Duodenal mucosa (tissue), 2 donors: Measurements from ENCODE around the gene TBX10.

Experiments used
- H3K27ac ChIP-seq: one replicate; pipeline ENCODE4 v1.7.0; 2013; ENCODE audit warnings: low read depth, low read length
- H3K27me3 ChIP-seq, 2 donors: one replicate each; pipeline ENCODE4 v1.7.0; 2013; ENCODE audit warnings: low read length in 2 of 2, control low read depth in 1 of 2; ENCODE audit not compliant: insufficient read depth in 2 of 2, control insufficient read depth in 1 of 2
- H3K36me3 ChIP-seq, 2 donors: one replicate each; pipeline ENCODE4 v1.7.0; 2013; ENCODE audit warnings: low read length in 2 of 2, control low read depth in 1 of 2; ENCODE audit not compliant: insufficient read depth in 2 of 2, control insufficient read depth in 1 of 2
- H3K4me1 ChIP-seq, 2 donors: one replicate each; pipeline ENCODE4 v1.7.0; 2013; ENCODE audit warnings: low read length in 2 of 2, control low read depth in 1 of 2; ENCODE audit not compliant: insufficient read depth in 2 of 2, control insufficient read depth in 1 of 2
- H3K4me3 ChIP-seq, 2 donors: one replicate each; pipeline ENCODE4 v1.7.0; 2013; ENCODE audit warnings: low read length in 2 of 2, low read depth in 1 of 2
- H3K9ac ChIP-seq, 2 donors: one replicate each; pipeline ENCODE4 v1.7.0; 2013; ENCODE audit warnings: low read length in 2 of 2, low read depth in 1 of 2
- H3K9me3 ChIP-seq, 2 donors: one replicate each; pipeline ENCODE4 v1.7.0; 2013; ENCODE audit warnings: low read length in 2 of 2, control low read depth in 1 of 2; ENCODE audit not compliant: control insufficient read depth in 1 of 2

The TBX10 gene

GRCh38 chr11:67673358-67673757 lies 33.8 kb upstream of the TBX10 start:
- Histone ChIP-seq H3K27me3 (no peaks in the 10 kb centered on the region), H3K4me1 (peaks cover 8 to 14% of the 10 kb centered on the region in 2 donors), H3K9ac (no peak overlapping the region), H3K9me3 (no peaks in the 10 kb centered on the region), H3K36me3 (no peaks in the 10 kb centered on the region), H3K4me3 (no peak overlapping the region), H3K27ac (no peak overlapping the region)

- Histone ChIP-seq H3K9me3 (no peaks in the 10 kb centered on the region), H3K27ac (no peak overlapping the region), H3K4me3 (no peak overlapping the region), H3K4me1 (peaks cover 8 to 14% of the 10 kb centered on the region in 2 donors), H3K36me3 (no peaks in the 10 kb centered on the region), H3K27me3 (no peaks in the 10 kb centered on the region), H3K9ac (no peak overlapping the region)
These were observed 31.6 kb upstream of the TBX10 start for GRCh38 chr11:67671211-67671520.

GRCh38 chr11:67670316-67671210 lies 31.0 kb upstream of the TBX10 start:
- Histone ChIP-seq H3K36me3 (no peaks in the 10 kb centered on the region), H3K4me3 (no peak overlapping the region), H3K27me3 (no peaks in the 10 kb centered on the region), H3K9ac (no peak overlapping the region), H3K9me3 (no peaks in the 10 kb centered on the region), H3K4me1 (peaks cover 8 to 14% of the 10 kb centered on the region in 2 donors), H3K27ac (no peak overlapping the region)

GRCh38 chr11:67668192-67668551 lies 28.6 kb upstream of the TBX10 start:
- Histone ChIP-seq H3K4me1 (no peaks in the 10 kb centered on the region), H3K4me3 (no peak overlapping the region), H3K27ac (no peak overlapping the region), H3K27me3 (no peaks in the 10 kb centered on the region), H3K9ac (no peak overlapping the region), H3K9me3 (no peaks in the 10 kb centered on the region), H3K36me3 (no peaks in the 10 kb centered on the region)

- no peaks in the 10 kb centered on the region for H3K9me3 ChIP-seq
- no peaks in the 10 kb centered on the region for H3K27me3 ChIP-seq
- H3K27ac ChIP-seq = no peak overlapping the region
- H3K9ac ChIP-seq = no peak overlapping the region
- no peak overlapping the region for H3K4me3 ChIP-seq
- no peaks in the 10 kb centered on the region for H3K36me3 ChIP-seq
- no peaks in the 10 kb centered on the region for H3K4me1 ChIP-seq
These were observed 28.1 kb upstream of the TBX10 start for GRCh38 chr11:67667490-67668191.

- H3K4me1 ChIP-seq = no peaks in the 10 kb centered on the region
- no peak overlapping the region for H3K27ac ChIP-seq
- no peak overlapping the region for H3K4me3 ChIP-seq
These were observed 27.3 kb upstream of the TBX10 start for GRCh38 chr11:67666676-67667489.

GRCh38 chr11:67666303-67666645 lies 26.7 kb upstream of the TBX10 start:
- no peak overlapping the region for H3K4me3 ChIP-seq
- no peaks in the 10 kb centered on the region for H3K36me3 ChIP-seq
- no peaks in the 10 kb centered on the region for H3K4me1 ChIP-seq
- no peak overlapping the region for H3K27ac ChIP-seq
- no peak overlapping the region for H3K9ac ChIP-seq
- no peaks in the 10 kb centered on the region for H3K27me3 ChIP-seq
- H3K9me3 ChIP-seq = no peaks in the 10 kb centered on the region

More at GRCh38 chr11:67666676-67667489, 27.3 kb upstream of the TBX10 start:
- H3K9me3 ChIP-seq = no peaks in the 10 kb centered on the region
- no peaks in the 10 kb centered on the region for H3K36me3 ChIP-seq
- no peaks in the 10 kb centered on the region for H3K27me3 ChIP-seq
- no peak overlapping the region for H3K9ac ChIP-seq

GRCh38 chr11:67665541-67666302 lies 26.2 kb upstream of the TBX10 start:
- no peak overlapping the region for H3K27ac ChIP-seq
- no peak overlapping the region for H3K9ac ChIP-seq
- H3K9me3 ChIP-seq = no peaks in the 10 kb centered on the region
- no peaks in the 10 kb centered on the region for H3K27me3 ChIP-seq
- no peaks in the 10 kb centered on the region for H3K36me3 ChIP-seq
- no peak overlapping the region for H3K4me3 ChIP-seq
- no peaks in the 10 kb centered on the region for H3K4me1 ChIP-seq

- no peak overlapping the region for H3K9ac ChIP-seq
- H3K27me3 ChIP-seq = no peaks in the 10 kb centered on the region
- H3K27ac ChIP-seq = no peak overlapping the region
- H3K9me3 ChIP-seq = no peaks in the 10 kb centered on the region
- no peaks in the 10 kb centered on the region for H3K4me1 ChIP-seq
- H3K36me3 ChIP-seq = no peaks in the 10 kb centered on the region
- H3K4me3 ChIP-seq = no peak overlapping the region
These were observed 25.4 kb upstream of the TBX10 start for GRCh38 chr11:67664696-67665540.
